ENCODE measurements around the gene PPARA.

The PPARA gene

GRCh38 chr22:46117206-46118199 is 32.8 kb upstream of the PPARA start:
- Histone ChIP-seq H3K4me2 (ENCODE audit: insufficient read depth, low read length, poor library complexity, severe bottlenecking) (no peak overlapping the region), H2BK5ac (ENCODE audit: low read length) (no peak overlapping the region), H2BK12ac (ENCODE audit: low read length) (no peak overlapping the region), H3K14ac (ENCODE audit: low read length) (no peak overlapping the region), H4K8ac (ENCODE audit: low read depth, low read length) (no peak overlapping the region), H3K4me3 (ENCODE audit: low read length in 2 of 2) (no peak overlapping the region), H3K9ac (ENCODE audit: low read depth, low read length, poor library complexity) (no peak overlapping the region), H3K27ac (replicated peaks; ENCODE audit: low read length) (no peak overlapping the region), H3K4ac (ENCODE audit: low read length) (no peak overlapping the region), H3K36me3 (replicated peaks in 1 of 2; ENCODE audit: control insufficient read depth in 2 of 2, insufficient read depth in 2 of 2, low read length in 2 of 2) (no peaks in the 10 kb centered on the region), H3K4me1 (ENCODE audit: control insufficient read depth in 2 of 2, insufficient read depth in 1 of 2, low read depth in 1 of 2, low read length in 2 of 2) (peaks cover 0 to 2% of the 10 kb centered on the region in 2 donors), H4K91ac (ENCODE audit: low read depth, low read length, poor library complexity) (no peak overlapping the region), H3K9me3 (replicated peaks in 1 of 2; ENCODE audit: control insufficient read depth in 2 of 2, insufficient read depth in 1 of 2, low read depth in 1 of 2, low read length in 2 of 2) (no peaks in the 10 kb centered on the region), H3K79me1 (ENCODE audit: low read depth, low read length) (peaks cover 2% of the 10 kb centered on the region), H3K27me3 (ENCODE audit: control insufficient read depth in 3 of 3, insufficient read depth in 3 of 3, low read depth in 1 of 3, low read length in 3 of 3) (peaks cover 0 to 73% (median 9%) of the 10 kb centered on the region in 3 experiments), H2BK15ac (ENCODE audit: low read length) (no peak overlapping the region), H3K23ac (ENCODE audit: low read depth, low read length, poor library complexity) (no peak overlapping the region), H2BK120ac (ENCODE audit: low read depth, low read length) (no peak overlapping the region), H2AFZ (ENCODE audit: low read length) (no peak overlapping the region), H3K18ac (ENCODE audit: low read length) (no peak overlapping the region), H2AK5ac (ENCODE audit: low read depth, low read length) (peak overlapping the region; percentile 18)
- WGBS, 2 donors (ENCODE audit: extremely low coverage in 2 of 2, insufficient read length in 2 of 2, insufficient replicate concordance in 1 of 2), result no CpG with 5 or more reads among the region's 10 CpGs
- DNase-seq (ENCODE audit: low spot score), result no peak

- H3K4me3 ChIP-seq (ENCODE audit: low read length in 2 of 2), result no peak overlapping the region
- H3K4me1 ChIP-seq (ENCODE audit: control insufficient read depth in 2 of 2, insufficient read depth in 1 of 2, low read depth in 1 of 2, low read length in 2 of 2), result peaks cover 0 to 2% of the 10 kb centered on the region in 2 donors
- H3K23ac ChIP-seq (ENCODE audit: low read depth, low read length, poor library complexity), result no peak overlapping the region
- H3K27ac ChIP-seq (replicated peaks; ENCODE audit: low read length), result no peak overlapping the region
- H2BK15ac ChIP-seq (ENCODE audit: low read length), result peak overlapping the region; percentile 19
- H3K36me3 ChIP-seq (replicated peaks in 1 of 2; ENCODE audit: control insufficient read depth in 2 of 2, insufficient read depth in 2 of 2, low read length in 2 of 2), result no peaks in the 10 kb centered on the region
- no peak overlapping the region for H3K14ac ChIP-seq (ENCODE audit: low read length)
- H2AFZ ChIP-seq (ENCODE audit: low read length), result no peak overlapping the region
- H3K79me1 ChIP-seq (ENCODE audit: low read depth, low read length), result peaks cover 4% of the 10 kb centered on the region
- H4K8ac ChIP-seq (ENCODE audit: low read depth, low read length), result no peak overlapping the region
- H4K91ac ChIP-seq (ENCODE audit: low read depth, low read length, poor library complexity), result no peak overlapping the region
- peak overlapping the region; percentile 66 for H2AK5ac ChIP-seq (ENCODE audit: low read depth, low read length)
- no peaks in the 10 kb centered on the region for H3K9me3 ChIP-seq (replicated peaks in 1 of 2; ENCODE audit: control insufficient read depth in 2 of 2, insufficient read depth in 1 of 2, low read depth in 1 of 2, low read length in 2 of 2)
- H3K27me3 ChIP-seq (ENCODE audit: control insufficient read depth in 3 of 3, insufficient read depth in 3 of 3, low read depth in 1 of 3, low read length in 3 of 3), result peaks cover 0 to 69% (median 9%) of the 10 kb centered on the region in 3 experiments
- peak overlapping the region; percentile 7 for H3K9ac ChIP-seq (ENCODE audit: low read depth, low read length, poor library complexity)
- no peak overlapping the region for H3K4me2 ChIP-seq (ENCODE audit: insufficient read depth, low read length, poor library complexity, severe bottlenecking)
- WGBS, 2 donors (ENCODE audit: extremely low coverage in 2 of 2, insufficient read length in 2 of 2, insufficient replicate concordance in 1 of 2), result no CpG with 5 or more reads among the region's 12 CpGs
- no peak for DNase-seq (ENCODE audit: low spot score)
- H2BK5ac ChIP-seq (ENCODE audit: low read length), result no peak overlapping the region
- no peak overlapping the region for H2BK12ac ChIP-seq (ENCODE audit: low read length)
- H3K18ac ChIP-seq (ENCODE audit: low read length), result no peak overlapping the region
- no peak overlapping the region for H2BK120ac ChIP-seq (ENCODE audit: low read depth, low read length)
- no peak overlapping the region for H3K4ac ChIP-seq (ENCODE audit: low read length)
These were observed 31.1 kb upstream of the PPARA start for GRCh38 chr22:46119093-46119728.

GRCh38 chr22:46119729-46120419 is 30.5 kb upstream of the PPARA start:
- H3K4me1 ChIP-seq (ENCODE audit: control insufficient read depth in 2 of 2, insufficient read depth in 1 of 2, low read depth in 1 of 2, low read length in 2 of 2), result peaks cover 0 to 2% of the 10 kb centered on the region in 2 donors
- H2BK12ac ChIP-seq (ENCODE audit: low read length), result no peak overlapping the region
- WGBS, 2 donors (ENCODE audit: extremely low coverage in 2 of 2, insufficient read length in 2 of 2, insufficient replicate concordance in 1 of 2), result no CpG with 5 or more reads among the region's 23 CpGs

More at GRCh38 chr22:46119729-46120419, 30.5 kb upstream of the PPARA start:
- no peak overlapping the region for H3K4me2 ChIP-seq (ENCODE audit: insufficient read depth, low read length, poor library complexity, severe bottlenecking)
- peaks cover 4% of the 10 kb centered on the region for H3K79me1 ChIP-seq (ENCODE audit: low read depth, low read length)
- H3K36me3 ChIP-seq (replicated peaks in 1 of 2; ENCODE audit: control insufficient read depth in 2 of 2, insufficient read depth in 2 of 2, low read length in 2 of 2), result no peaks in the 10 kb centered on the region
- no peak overlapping the region for H4K91ac ChIP-seq (ENCODE audit: low read depth, low read length, poor library complexity)
- H3K18ac ChIP-seq (ENCODE audit: low read length), result peak overlapping the region; percentile 20
- no peak for DNase-seq (ENCODE audit: low spot score)
- peaks cover 0 to 69% (median 9%) of the 10 kb centered on the region in 3 experiments for H3K27me3 ChIP-seq (ENCODE audit: control insufficient read depth in 3 of 3, insufficient read depth in 3 of 3, low read depth in 1 of 3, low read length in 3 of 3)
- H3K14ac ChIP-seq (ENCODE audit: low read length), result no peak overlapping the region
- H4K8ac ChIP-seq (ENCODE audit: low read depth, low read length), result no peak overlapping the region
- no peak overlapping the region for H2BK15ac ChIP-seq (ENCODE audit: low read length)
- no peak overlapping the region for H2BK5ac ChIP-seq (ENCODE audit: low read length)
- H2AK5ac ChIP-seq (ENCODE audit: low read depth, low read length), result peak overlapping the region; percentile 66
- no peak overlapping the region for H3K23ac ChIP-seq (ENCODE audit: low read depth, low read length, poor library complexity)
- H2AFZ ChIP-seq (ENCODE audit: low read length), result peak overlapping the region; percentile 49
- H3K9ac ChIP-seq (ENCODE audit: low read depth, low read length, poor library complexity), result peak overlapping the region; percentile 7
- no peak overlapping the region for H3K27ac ChIP-seq (replicated peaks; ENCODE audit: low read length)
- no peak overlapping the region for H3K4me3 ChIP-seq (ENCODE audit: low read length in 2 of 2)
- H2BK120ac ChIP-seq (ENCODE audit: low read depth, low read length), result no peak overlapping the region
- no peak overlapping the region for H3K4ac ChIP-seq (ENCODE audit: low read length)
- H3K9me3 ChIP-seq (replicated peaks in 1 of 2; ENCODE audit: control insufficient read depth in 2 of 2, insufficient read depth in 1 of 2, low read depth in 1 of 2, low read length in 2 of 2), result no peaks in the 10 kb centered on the region
